OCI-LY1 (cell line): ENCODE measurements around the gene ZSCAN20.

ENCODE experiments used
- H2AFZ ChIP-seq: fragments of 200-600 bp; sonication (generic), shearing (Covaris generic); 2 replicates; pipeline ENCODE4 v1.6.0; 2014; ENCODE audit warnings: antibody characterized with exemption, mild to moderate bottlenecking, low read length
- H3F3A ChIP-seq: fragments of 200-600 bp; sonication (generic), shearing (Covaris generic); 2 replicates; pipeline ENCODE4 v1.6.0; 2014; ENCODE audit warnings: mild to moderate bottlenecking, antibody characterized with exemption, low read length, moderate library complexity; ENCODE audit not compliant: insufficient read depth
- H3K27ac ChIP-seq: fragments of 200-600 bp; sonication (generic); 2 replicates; pipeline ENCODE4 v1.5.1; 2014; ENCODE audit warnings: low read length, mixed run types, mild to moderate bottlenecking, low read depth; ENCODE audit not compliant: poor library complexity, severe bottlenecking
- H3K27me3 ChIP-seq: fragments of 200-600 bp; sonication (generic); 2 replicates; pipeline ENCODE4 v1.6.0; 2014; ENCODE audit warnings: antibody characterized with exemption, mild to moderate bottlenecking, low read length, moderate library complexity; ENCODE audit not compliant: insufficient read depth
- H3K36me3 ChIP-seq: fragments of 200-600 bp; sonication (generic); 2 replicates; pipeline ENCODE4 v1.6.1; 2014; ENCODE audit warnings: mild to moderate bottlenecking, antibody characterized with exemption, low read length, moderate library complexity, mixed read lengths; ENCODE audit not compliant: insufficient read depth
- H3K4me1 ChIP-seq: fragments of 200-600 bp; sonication (generic); 2 replicates; pipeline ENCODE4 v1.5.1; 2014; ENCODE audit warnings: mild to moderate bottlenecking, low read length, moderate library complexity; ENCODE audit not compliant: insufficient read depth, severe bottlenecking
- H3K4me2 ChIP-seq: fragments of 200-600 bp; sonication (generic), shearing (Covaris generic); 2 replicates; pipeline ENCODE4 v1.6.1; 2014; ENCODE audit warnings: low read length
- H3K4me3 ChIP-seq: fragments of 200-600 bp; sonication (generic); 2 replicates; pipeline ENCODE4 v1.5.1; 2014; ENCODE audit warnings: low read length, low read depth, mild to moderate bottlenecking, mixed read lengths; ENCODE audit not compliant: poor library complexity, severe bottlenecking
- H3K79me2 ChIP-seq: fragments of 200-600 bp; shearing (Covaris generic); 2 replicates; pipeline ENCODE4 v1.6.1; 2016; ENCODE audit warnings: mixed run types, low read length, mixed read lengths; ENCODE audit not compliant: insufficient read depth
- H3K9ac ChIP-seq: fragments of 200-600 bp; sonication (generic), shearing (Covaris generic); 2 replicates; pipeline ENCODE4 v1.6.1; 2014; ENCODE audit warnings: mild to moderate bottlenecking, low read length, mixed read lengths
- H3K9me2 ChIP-seq: fragments of 200-600 bp; sonication (generic), shearing (Covaris generic); 2 replicates; pipeline ENCODE4 v1.6.1; 2014; ENCODE audit warnings: low read depth, mild to moderate bottlenecking, low read length, mixed read lengths
- H3K9me3 ChIP-seq: fragments of 200-600 bp; shearing (Covaris generic); 2 replicates; pipeline ENCODE4 v1.6.1; 2014; ENCODE audit warnings: low read length, mixed read lengths
- H4K20me1 ChIP-seq: fragments of 200-600 bp; sonication (generic), shearing (Covaris generic); 2 replicates; pipeline ENCODE4 v1.6.0; 2016; ENCODE audit warnings: mild to moderate bottlenecking, low read length; ENCODE audit not compliant: insufficient read depth
- CTCF ChIP-seq: fragments of 200-600 bp; sonication (generic), shearing (Covaris generic); IDR thresholded peaks from 2 replicates; pipeline ENCODE4 v1.5.1; 2017; ENCODE audit warnings: mild to moderate bottlenecking, antibody characterized with exemption, low read length, moderate library complexity, mixed read lengths
- EZH2 ChIP-seq: fragments of 200-600 bp; sonication (generic), shearing (Covaris generic); IDR thresholded peaks from 2 replicates; pipeline ENCODE4 v1.8.0; 2017; ENCODE audit warnings: borderline replicate concordance, mixed run types, mild to moderate bottlenecking, antibody characterized with exemption, low read length, moderate library complexity, mixed read lengths

Gene ZSCAN20

GRCh38 chr1:33462405-33463164 is 9.9 kb upstream of the ZSCAN20 start:
- Histone ChIP-seq H3K9ac (no peak overlapping the region), H3K9me3 (no peaks in the 10 kb centered on the region), H3K4me2 (no peak overlapping the region), H3K9me2 (no peaks in the 10 kb centered on the region), H3K4me1 (peaks cover 13% of the 10 kb centered on the region), H4K20me1 (no peaks in the 10 kb centered on the region), H3K36me3 (no peaks in the 10 kb centered on the region), H3K79me2 (no peaks in the 10 kb centered on the region), H3F3A (no peaks in the 10 kb centered on the region), H3K27me3 (peaks cover 4% of the 10 kb centered on the region; the same call in 1 of the 2 replicates), H2AFZ (no peak overlapping the region), H3K27ac (no peak overlapping the region), H3K4me3 (no peak overlapping the region)
- TF ChIP-seq EZH2 (no peak), CTCF (no peak)

- no peaks in the 10 kb centered on the region for H4K20me1 ChIP-seq
- no peaks in the 10 kb centered on the region for H3K79me2 ChIP-seq
- H3K9ac ChIP-seq = no peak overlapping the region
- no peaks in the 10 kb centered on the region for H3K9me2 ChIP-seq
- H3K4me2 ChIP-seq = no peak overlapping the region
- H3K4me3 ChIP-seq = no peak overlapping the region
- H2AFZ ChIP-seq = no peak overlapping the region
- no peaks in the 10 kb centered on the region for H3K9me3 ChIP-seq
- peaks cover 4% of the 10 kb centered on the region; the same call in 1 of the 2 replicates for H3K27me3 ChIP-seq
- H3K27ac ChIP-seq = no peak overlapping the region
- peaks cover 13% of the 10 kb centered on the region for H3K4me1 ChIP-seq
- H3F3A ChIP-seq = no peaks in the 10 kb centered on the region
- TF ChIP-seq CTCF (no peak), EZH2 (no peak)
- no peaks in the 10 kb centered on the region for H3K36me3 ChIP-seq
Measured at GRCh38 chr1:33464552-33464951, 7.9 kb upstream of the ZSCAN20 start.

- H3K36me3 ChIP-seq = no peaks in the 10 kb centered on the region
- no peaks in the 10 kb centered on the region for H4K20me1 ChIP-seq
- no peaks in the 10 kb centered on the region for H3F3A ChIP-seq
- H3K4me2 ChIP-seq = no peak overlapping the region
- H3K27ac ChIP-seq = no peak overlapping the region
- H3K9me2 ChIP-seq = no peaks in the 10 kb centered on the region
- no peaks in the 10 kb centered on the region for H3K27me3 ChIP-seq
- no peak overlapping the region for H3K9ac ChIP-seq
- peaks cover 11% of the 10 kb centered on the region for H3K4me1 ChIP-seq
- no peaks in the 10 kb centered on the region for H3K79me2 ChIP-seq
- TF ChIP-seq EZH2 (no peak), CTCF (no peak)
- H3K4me3 ChIP-seq = no peak overlapping the region
- no peaks in the 10 kb centered on the region for H3K9me3 ChIP-seq
- no peak overlapping the region for H2AFZ ChIP-seq
Measured at GRCh38 chr1:33465316-33465715, 7.1 kb upstream of the ZSCAN20 start.
